Inferior parietal cortex (tissue), 1 donor: ENCODE results near the gene SPRYD3.
"Not testable (repeated sequence)": the region's sequence is repeated elsewhere in the genome, so short reads cannot be mapped to it uniquely, and the experiment has no call there.

Source experiments
- DNase-seq: peaks from one replicate; pipeline ENCODE4 v3.0.0-alpha.2; 2016; ENCODE audit errors: extremely low spot score

SPRYD3 gene

GRCh38 chr12:53079226-53080117 is at the start of gene SPRYD3:
Gene SPRYD3, minus strand, starts transcription at chr12:53079390. Its CDS starts 57 bp downstream, at chr12:53079333.
- peak; percentile 96 for DNase-seq

- DNase-seq, result no peak
Measured at GRCh38 chr12:53127169-53127568, 48.0 kb upstream of the SPRYD3 start.

GRCh38 chr12:53124352-53124723 is 45.1 kb upstream of the SPRYD3 start:
- no peak for DNase-seq

- no peak for DNase-seq
Measured at GRCh38 chr12:53123578-53124351, 44.6 kb upstream of the SPRYD3 start.

- no peak for DNase-seq
Measured at GRCh38 chr12:53122961-53123468, 43.8 kb upstream of the SPRYD3 start.

- DNase-seq, result no peak
Measured at GRCh38 chr12:53120685-53121525, 41.7 kb upstream of the SPRYD3 start.

GRCh38 chr12:53118751-53119300 is 39.6 kb upstream of the SPRYD3 start:
- no peak for DNase-seq

- DNase-seq, result no peak
Measured at GRCh38 chr12:53115891-53116648, 36.9 kb upstream of the SPRYD3 start.

- DNase-seq, result no peak
Measured at GRCh38 chr12:53115112-53115890, 36.1 kb upstream of the SPRYD3 start.

GRCh38 chr12:53113951-53114350 is 34.8 kb upstream of the SPRYD3 start:
- DNase-seq, result no peak

GRCh38 chr12:53113136-53113705 is 34.0 kb upstream of the SPRYD3 start:
- no peak for DNase-seq

GRCh38 chr12:53112431-53112830 is 33.2 kb upstream of the SPRYD3 start:
- DNase-seq, result not testable (repeated sequence)

GRCh38 chr12:53107122-53107521 is 27.9 kb upstream of the SPRYD3 start:
- no peak for DNase-seq

GRCh38 chr12:53105712-53106439 is 26.7 kb upstream of the SPRYD3 start:
- no peak for DNase-seq

- no peak for DNase-seq
Measured at GRCh38 chr12:53105256-53105655, 26.1 kb upstream of the SPRYD3 start.

GRCh38 chr12:53103860-53104305 is 24.7 kb upstream of the SPRYD3 start:
- DNase-seq, result no peak

- DNase-seq, result no peak
Measured at GRCh38 chr12:53102883-53103807, 24.0 kb upstream of the SPRYD3 start, which contains the start of gene SOAT2. Gene SOAT2, plus strand, starts transcription at chr12:53103486. Its CDS starts 92 bp downstream, at chr12:53103578.
